Panc1 (cell line): Measurements from ENCODE around the gene MOCS2. TPM values are rescaled to one million over a fixed set of nuclear protein-coding genes. Genes with fewer than 3 reads are reported as not detected.
A peak's percentile ranks its signal among the peaks of the same experiment; 100 is the strongest.

Source experiments
- ATAC-seq: fragments of 200-7000 bp; cut with Tn5 transposase; 2 replicates; pipeline ENCODE4 v1.9.1; 2020; ENCODE audit warnings: mild to moderate bottlenecking, moderate library complexity
- Bru-seq: library from RNA; stranded (reverse); fragments of 400-500 nt; gene quantifications from one replicate; lab custom pipeline; 2021; lab: Mats Ljungman, UMichigan
- BruChase-seq, 2 experiments: library from RNA; stranded (reverse); fragments of 400-500 nt; gene quantifications; one replicate each; lab custom pipeline; 2021; lab: Mats Ljungman, UMichigan
- BruUV-seq: library from RNA; stranded (reverse); fragments of 400-500 nt; replicated peaks from 2 replicates; lab custom pipeline; 2021; lab: Mats Ljungman, UMichigan
- CTCF ChIA-PET: fragments of 300-600 bp; sonication (Branson Sonifier 250); formaldehyde crosslinking; loops from one replicate; lab custom pipeline; 2022; ENCODE audit warnings: antibody characterized with exemption; lab: Charles Lee
- POLR2A ChIA-PET: fragments of 300-600 bp; sonication (Branson Sonifier 250); formaldehyde crosslinking; loops from one replicate; lab custom pipeline; 2022; ENCODE audit warnings: antibody characterized with exemption; lab: Charles Lee
- DNase-seq: peaks from one replicate; pipeline ENCODE4 v3.0.0-alpha.2; 2010; ENCODE audit warnings: low read depth, low spot score
- H3K27ac ChIP-seq: 2 replicates; pipeline ENCODE4 v1.5.1; 2011; ENCODE audit warnings: mild to moderate bottlenecking, low read length, inconsistent platforms
- H3K27me3 ChIP-seq: fragments of 200-500 bp; sonication (Bioruptor generic); 2 replicates; pipeline ENCODE4 v1.6.0; 2014; ENCODE audit warnings: low read length, inconsistent platforms; ENCODE audit not compliant: control insufficient read depth, insufficient read depth
- H3K36me3 ChIP-seq: fragments of 200-500 bp; sonication (Bioruptor generic); 2 replicates; pipeline ENCODE4 v1.5.1; 2014; ENCODE audit warnings: inconsistent platforms, mild to moderate bottlenecking, low read length, moderate library complexity; ENCODE audit not compliant: control insufficient read depth, insufficient read depth
- H3K4me1 ChIP-seq: 2 replicates; pipeline ENCODE4 v1.5.1; 2011; ENCODE audit warnings: inconsistent platforms, mild to moderate bottlenecking, low read length, moderate library complexity; ENCODE audit not compliant: control insufficient read depth, insufficient read depth
- H3K4me3 ChIP-seq, 2 experiments: 2 replicates each; pipeline ENCODE4 v1.5.1; 2011 to 2012; ENCODE audit warnings: low read depth in 2 of 2, low read length in 2 of 2, mild to moderate bottlenecking in 2 of 2, inconsistent platforms in 1 of 2, moderate library complexity in 1 of 2
- H3K9me3 ChIP-seq: fragments of 200-500 bp; sonication (Bioruptor generic); 2 replicates; pipeline ENCODE4 v1.5.1; 2014; ENCODE audit warnings: low read depth, mild to moderate bottlenecking, inconsistent platforms, low read length, moderate library complexity; ENCODE audit not compliant: control insufficient read depth, insufficient read depth
- POLR2AphosphoS5 ChIP-seq: IDR thresholded peaks from 2 replicates; pipeline ENCODE4 v1.6.1; 2012; ENCODE audit warnings: mild to moderate bottlenecking, low read depth, low read length, moderate library complexity
- SIN3A ChIP-seq: IDR thresholded peaks from 2 replicates; pipeline ENCODE4 v1.6.1; 2012; ENCODE audit warnings: low read depth, mild to moderate bottlenecking, low read length, moderate library complexity, borderline replicate concordance; ENCODE audit not compliant: insufficient read depth
- TCF7L2 ChIP-seq: IDR thresholded peaks from 2 replicates; pipeline ENCODE4 v1.6.1; 2011; ENCODE audit warnings: mild to moderate bottlenecking, low read depth, low read length, inconsistent platforms
- in situ Hi-C: cut with HindIII; loops from 2 replicates; pipeline ENCODE4 v1.10.0; 2016; ENCODE audit warnings: low sequenced_read_pairs, low pct_unique_long_range_greater_than_20kb
- intact Hi-C: fragments of 100-400 bp; cut with micrococcal nuclease; formaldehyde crosslinking; loops from one replicate; pipeline ENCODE4 v1.10.0; 2022; ENCODE audit not compliant: unreplicated experiment
- long read RNA-seq: library from polyadenylated mRNA; unstranded; transcript quantifications from one replicate; pipeline ENCODE4 v2.0.0, GENCODE V29; 2021; ENCODE audit not compliant: unreplicated experiment
- polyA plus RNA-seq: library from polyadenylated mRNA; unstranded; fragments of >200 nt; gene quantifications from one replicate; pipeline ENCODE4 v1.2.1, GENCODE V29; 2012; ENCODE audit warnings: missing spikeins; ENCODE audit not compliant: insufficient read length
- total RNA-seq: library from RNA; stranded (reverse); gene quantifications from one replicate; pipeline ENCODE4 v1.2.1, GENCODE V29; 2021; ENCODE audit not compliant: unreplicated experiment
- TF ChIP-seq, protein P1 (sequence below), 2 experiments: IDR thresholded peaks; 2 replicates each; pipeline ENCODE4 v1.6.1; 2011 to 2012; ENCODE audit warnings: low read depth in 2 of 2, control low read depth in 1 of 2, low read length in 1 of 2, mild to moderate bottlenecking in 1 of 2, moderate library complexity in 1 of 2; ENCODE audit not compliant: insufficient read depth in 1 of 2
- TF ChIP-seq, protein P2 (sequence below): fragments of 450-650 bp; IDR thresholded peaks from 2 replicates; pipeline ENCODE4 v1.5.1; 2017; ENCODE audit warnings: mild to moderate bottlenecking

The MOCS2 gene, protein sequence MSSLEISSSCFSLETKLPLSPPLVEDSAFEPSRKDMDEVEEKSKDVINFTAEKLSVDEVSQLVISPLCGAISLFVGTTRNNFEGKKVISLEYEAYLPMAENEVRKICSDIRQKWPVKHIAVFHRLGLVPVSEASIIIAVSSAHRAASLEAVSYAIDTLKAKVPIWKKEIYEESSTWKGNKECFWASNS
- total RNA-seq (39.5 TPM), Bru-seq, nascent RNA (percentile 67 among the genes with signal in this experiment), BruChase-seq, experiment 1, labeled RNA remaining after a 2-hour chase (percentile 70 among the genes with signal in this experiment), BruChase-seq, experiment 2, labeled RNA remaining after a 6-hour chase (percentile 83 among the genes with signal in this experiment)
- 18.4 TPM for polyA plus RNA-seq
- long read RNA-seq, transcript MOCS2-203 (7 exons, 1,337 nt), result major isoform, 61 of 81 reads
- long read RNA-seq, partial matches to known transcripts, result 2 of 81 reads
- long read RNA-seq, other reads (novel, unspliced or antisense), result 14 of 81 reads

DNA sequence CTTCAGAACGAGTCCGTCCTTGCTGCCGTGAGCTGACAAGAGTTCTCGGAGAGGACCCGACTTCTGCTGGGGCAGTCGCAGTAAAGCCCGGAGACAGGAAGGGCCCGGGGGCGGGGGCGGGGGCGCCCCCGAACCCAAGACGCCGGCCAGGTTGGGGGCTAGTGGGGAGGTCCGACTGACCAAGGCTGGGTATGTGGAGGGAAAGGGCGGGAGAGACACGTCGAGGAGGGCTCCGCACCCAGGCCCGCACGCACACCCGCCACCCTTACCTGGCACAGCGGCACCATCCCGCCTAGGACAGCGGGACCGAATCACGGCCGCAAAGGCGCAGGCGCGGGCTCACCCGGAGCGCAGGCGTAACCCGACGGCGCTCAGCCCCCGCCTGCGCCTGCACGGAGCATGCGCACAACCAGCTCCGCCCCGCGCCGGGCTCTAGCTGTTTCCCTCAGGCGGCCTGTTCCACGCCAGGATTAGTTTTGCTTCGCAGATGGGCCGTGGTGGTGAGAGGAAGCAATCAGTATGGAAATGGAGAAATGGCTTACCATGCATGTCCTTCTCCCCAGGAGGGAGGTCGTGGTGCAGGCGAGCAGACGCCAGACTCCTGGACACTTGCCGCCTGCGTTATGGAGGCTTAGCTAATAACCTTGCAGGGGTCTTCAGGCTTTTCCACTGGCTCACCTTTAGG, at the start of gene MOCS2:
TSS of gene MOCS2 (minus strand) at position 315 of the 685 bp plus-strand sequence. CDS start 2,583 bp downstream, outside the sequence.
- peak within 1 kb of the TSS; percentile 90 for H3K27ac ChIP-seq
- ATAC-seq (peak; percentile 100), DNase-seq (peak; percentile 66)
- H3K4me1 ChIP-seq, result peaks cover 17% of the 10 kb centered on the region
- no peaks in the 10 kb centered on the region for H3K36me3 ChIP-seq
- TF ChIP-seq, protein P1, sequence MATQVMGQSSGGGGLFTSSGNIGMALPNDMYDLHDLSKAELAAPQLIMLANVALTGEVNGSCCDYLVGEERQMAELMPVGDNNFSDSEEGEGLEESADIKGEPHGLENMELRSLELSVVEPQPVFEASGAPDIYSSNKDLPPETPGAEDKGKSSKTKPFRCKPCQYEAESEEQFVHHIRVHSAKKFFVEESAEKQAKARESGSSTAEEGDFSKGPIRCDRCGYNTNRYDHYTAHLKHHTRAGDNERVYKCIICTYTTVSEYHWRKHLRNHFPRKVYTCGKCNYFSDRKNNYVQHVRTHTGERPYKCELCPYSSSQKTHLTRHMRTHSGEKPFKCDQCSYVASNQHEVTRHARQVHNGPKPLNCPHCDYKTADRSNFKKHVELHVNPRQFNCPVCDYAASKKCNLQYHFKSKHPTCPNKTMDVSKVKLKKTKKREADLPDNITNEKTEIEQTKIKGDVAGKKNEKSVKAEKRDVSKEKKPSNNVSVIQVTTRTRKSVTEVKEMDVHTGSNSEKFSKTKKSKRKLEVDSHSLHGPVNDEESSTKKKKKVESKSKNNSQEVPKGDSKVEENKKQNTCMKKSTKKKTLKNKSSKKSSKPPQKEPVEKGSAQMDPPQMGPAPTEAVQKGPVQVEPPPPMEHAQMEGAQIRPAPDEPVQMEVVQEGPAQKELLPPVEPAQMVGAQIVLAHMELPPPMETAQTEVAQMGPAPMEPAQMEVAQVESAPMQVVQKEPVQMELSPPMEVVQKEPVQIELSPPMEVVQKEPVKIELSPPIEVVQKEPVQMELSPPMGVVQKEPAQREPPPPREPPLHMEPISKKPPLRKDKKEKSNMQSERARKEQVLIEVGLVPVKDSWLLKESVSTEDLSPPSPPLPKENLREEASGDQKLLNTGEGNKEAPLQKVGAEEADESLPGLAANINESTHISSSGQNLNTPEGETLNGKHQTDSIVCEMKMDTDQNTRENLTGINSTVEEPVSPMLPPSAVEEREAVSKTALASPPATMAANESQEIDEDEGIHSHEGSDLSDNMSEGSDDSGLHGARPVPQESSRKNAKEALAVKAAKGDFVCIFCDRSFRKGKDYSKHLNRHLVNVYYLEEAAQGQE (IDR thresholded peaks at IDR 0.05; ENCODE audit: insufficient read depth in 1 of 2, low read depth in 2 of 2, low read length in 1 of 2), result no peak
- TF ChIP-seq, protein P2, sequence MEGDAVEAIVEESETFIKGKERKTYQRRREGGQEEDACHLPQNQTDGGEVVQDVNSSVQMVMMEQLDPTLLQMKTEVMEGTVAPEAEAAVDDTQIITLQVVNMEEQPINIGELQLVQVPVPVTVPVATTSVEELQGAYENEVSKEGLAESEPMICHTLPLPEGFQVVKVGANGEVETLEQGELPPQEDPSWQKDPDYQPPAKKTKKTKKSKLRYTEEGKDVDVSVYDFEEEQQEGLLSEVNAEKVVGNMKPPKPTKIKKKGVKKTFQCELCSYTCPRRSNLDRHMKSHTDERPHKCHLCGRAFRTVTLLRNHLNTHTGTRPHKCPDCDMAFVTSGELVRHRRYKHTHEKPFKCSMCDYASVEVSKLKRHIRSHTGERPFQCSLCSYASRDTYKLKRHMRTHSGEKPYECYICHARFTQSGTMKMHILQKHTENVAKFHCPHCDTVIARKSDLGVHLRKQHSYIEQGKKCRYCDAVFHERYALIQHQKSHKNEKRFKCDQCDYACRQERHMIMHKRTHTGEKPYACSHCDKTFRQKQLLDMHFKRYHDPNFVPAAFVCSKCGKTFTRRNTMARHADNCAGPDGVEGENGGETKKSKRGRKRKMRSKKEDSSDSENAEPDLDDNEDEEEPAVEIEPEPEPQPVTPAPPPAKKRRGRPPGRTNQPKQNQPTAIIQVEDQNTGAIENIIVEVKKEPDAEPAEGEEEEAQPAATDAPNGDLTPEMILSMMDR, result no peak
- peak; percentile 19; the same call in 1 of the 2 replicates for TF ChIP-seq SIN3A
- no peak for TF ChIP-seq TCF7L2
- peak; percentile 85 for TF ChIP-seq POLR2AphosphoS5
- ChIA-PET POLR2A (interaction anchor here (0.6 kb wide), 1 partner anchor 78 kb away, joined by 3 read pairs; no protein-coding TSS in a partner anchor), CTCF (interaction anchor here (0.6 to 1.0 kb wide), 3 partner anchors 161 to 1393 kb away, joined by 3 to 12 read pairs (median 3); no protein-coding TSS in a partner anchor)
- H3K9me3 ChIP-seq, result no peaks in the 10 kb centered on the region
- BruUV-seq, result no TSS peak
- peak within 1 kb of the TSS; percentile 70 to 95 for H3K4me3 ChIP-seq
- intact Hi-C loops, result loop anchor here (10.0 kb wide), 1 partner anchor 325 kb away; the partner anchor contains the start of genes ITGA1 and PELO
- in situ Hi-C loops, result no loop called here
- no peaks in the 10 kb centered on the region for H3K27me3 ChIP-seq

DNA sequence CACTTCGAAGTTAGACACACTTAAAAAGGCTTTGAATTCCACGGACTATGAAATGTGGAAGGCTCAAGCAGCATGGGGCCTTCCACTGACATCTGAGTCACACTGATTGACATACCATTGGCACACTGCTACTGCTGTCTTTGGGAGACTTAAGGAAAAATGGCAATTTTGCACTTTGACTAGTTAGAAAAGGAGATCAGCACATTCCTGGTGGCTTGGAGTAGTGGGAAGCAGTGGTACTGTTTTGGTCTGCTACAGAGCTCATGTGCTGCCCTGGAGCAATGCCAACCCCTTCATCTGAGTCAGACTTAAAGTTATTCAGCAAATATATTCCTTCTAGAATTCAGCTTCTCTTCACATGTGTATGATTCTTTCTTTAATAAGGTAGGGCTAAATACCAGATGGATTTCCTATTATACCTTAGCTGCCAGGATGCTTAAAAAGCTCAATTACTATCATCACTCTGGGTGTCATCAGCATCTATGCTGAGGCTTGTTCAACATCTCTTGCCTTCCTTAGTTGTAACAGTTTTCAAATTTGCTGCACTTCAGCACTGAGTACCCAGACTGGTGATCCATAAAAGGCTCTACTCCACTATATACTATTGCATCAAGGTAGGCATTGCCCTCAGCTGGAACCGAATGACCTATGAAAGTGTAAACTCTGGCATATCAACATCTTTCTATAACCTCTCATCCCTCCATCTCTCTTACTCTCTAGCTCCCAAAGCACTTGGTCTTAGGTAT, 42.3 kb upstream of the MOCS2 start:
- in situ Hi-C loops, result no loop called here
- no peak for DNase-seq
- intact Hi-C loops, result no loop called here
- Histone ChIP-seq H3K27ac (no peak overlapping the region), H3K27me3 (no peaks in the 10 kb centered on the region), H3K36me3 (no peaks in the 10 kb centered on the region), H3K4me1 (no peaks in the 10 kb centered on the region), H3K9me3 (no peaks in the 10 kb centered on the region), H3K4me3 (no peak overlapping the region)
- POLR2A ChIA-PET, result no interaction called here
- TF ChIP-seq TCF7L2 (no peak), POLR2AphosphoS5 (no peak), SIN3A (no peak)
- TF ChIP-seq, protein P1 (IDR thresholded peaks at IDR 0.05; ENCODE audit: insufficient read depth in 1 of 2, low read depth in 2 of 2, low read length in 1 of 2), result no peak
- CTCF ChIA-PET, result no interaction called here
- no peak for ATAC-seq
- no TSS peak for BruUV-seq
